ENCODE measurements around the gene SARS1.

GRCh38 chr1:109267743-109268300, 54.1 kb downstream of the SARS1 start:
- no peak for TF ChIP-seq CTCF (IDR thresholded peaks at IDR 0.05; ENCODE audit: poor library complexity)
- TF ChIP-seq EZH2 (IDR thresholded peaks at IDR 0.05; ENCODE audit: borderline replicate concordance), result no peak

All from hepatocyte (in vitro differentiated cells).